GM18507 (cell line): ENCODE results near the gene ERCC4.
A peak's percentile ranks its signal among the peaks of the same experiment; 100 is the strongest.

Experiments
- DNase-seq: peaks from one replicate; pipeline ENCODE4 v3.0.0; 2011; ENCODE audit warnings: low read depth; ENCODE audit not compliant: insufficient read length; ENCODE audit errors: extremely low spot score
- FAIRE-seq: peaks from 2 replicates; lab custom pipeline; 2011; peaks lifted over from hg19 to GRCh38; lab: Jason Lieb, UNC

The ERCC4 gene

DNA sequence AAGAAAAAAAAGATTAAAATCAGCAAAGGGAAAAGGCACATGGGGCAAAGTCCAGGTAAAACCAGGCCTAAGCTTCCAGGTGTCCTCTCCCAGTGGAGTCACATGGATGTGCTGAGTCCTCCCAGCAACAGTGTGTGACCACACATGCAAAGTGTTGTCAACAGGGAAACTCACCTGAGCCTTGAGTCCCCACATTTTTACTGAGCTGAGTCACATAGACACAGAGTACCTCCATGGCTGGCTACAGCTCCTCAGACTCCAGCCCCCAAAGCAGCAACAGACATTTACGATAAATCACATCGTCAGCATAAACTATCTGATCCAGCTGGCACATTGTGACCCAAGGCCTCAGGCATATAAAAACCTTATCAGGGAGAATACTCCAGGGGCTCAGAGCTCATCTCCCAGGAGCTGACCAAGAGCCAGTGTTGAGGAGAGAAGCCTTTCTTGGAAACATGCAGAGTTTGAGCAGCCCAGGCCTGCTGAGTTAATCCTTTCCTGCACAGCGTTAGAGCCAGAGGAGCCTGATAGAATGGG is 20.5 kb downstream of the ERCC4 start:
- DNase-seq (no peak), FAIRE-seq (no peak)

DNA sequence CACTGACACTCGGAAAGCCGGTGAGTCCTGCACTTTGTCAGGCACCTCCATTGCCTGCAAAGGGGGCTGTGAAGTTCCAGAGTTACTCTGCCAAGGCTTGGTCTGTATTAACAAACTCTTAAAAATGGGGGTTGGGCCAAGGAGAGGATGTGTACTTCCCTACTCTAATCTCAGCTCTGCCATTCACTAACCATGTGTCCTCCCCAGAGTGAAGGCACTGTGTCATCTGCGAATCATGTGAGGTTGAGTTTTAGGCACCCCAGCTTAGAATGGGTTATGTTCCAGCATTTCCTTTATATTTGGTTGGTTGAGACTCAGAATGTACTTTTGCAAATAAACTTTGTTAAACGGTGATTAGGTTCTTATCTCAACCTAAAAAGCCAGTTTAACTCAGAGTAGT is 24.9 kb downstream of the ERCC4 start:
- no peak for FAIRE-seq
- no peak for DNase-seq

DNA sequence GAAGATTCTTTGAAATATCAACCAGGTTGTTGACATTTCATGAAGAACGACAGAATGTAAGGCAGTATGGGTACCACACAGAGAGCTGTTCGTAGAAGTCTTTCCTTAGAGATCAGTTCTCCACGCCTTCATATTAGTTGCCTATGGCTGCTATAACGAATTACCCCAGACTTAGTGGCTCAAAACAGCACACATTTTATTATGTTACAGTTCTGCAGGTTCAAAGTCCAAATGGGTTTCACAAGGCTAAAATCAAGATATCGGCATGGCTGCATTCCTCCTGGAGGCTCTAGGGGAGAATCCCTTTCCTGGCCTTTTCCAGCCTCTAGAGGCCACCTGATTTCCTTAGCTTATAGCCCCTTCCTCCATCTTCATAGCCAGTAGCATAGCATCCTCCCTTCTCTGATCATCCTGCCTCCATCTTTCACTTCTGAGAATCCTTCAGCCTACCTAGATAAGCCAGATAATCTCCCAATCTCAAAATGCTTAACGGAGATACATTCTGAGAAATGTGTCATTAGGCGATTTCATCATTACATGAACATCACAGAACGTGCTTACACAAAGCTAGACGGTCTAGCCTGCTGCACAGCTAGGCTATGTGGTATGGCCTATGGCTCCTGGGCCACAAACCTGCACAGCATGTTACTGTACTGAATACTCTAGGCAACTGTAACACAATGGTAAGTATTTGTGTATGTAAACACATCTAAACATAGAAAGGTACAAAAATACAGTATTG is 26.0 kb downstream of the ERCC4 start:
- DNase-seq (no peak), FAIRE-seq (no peak)

DNA sequence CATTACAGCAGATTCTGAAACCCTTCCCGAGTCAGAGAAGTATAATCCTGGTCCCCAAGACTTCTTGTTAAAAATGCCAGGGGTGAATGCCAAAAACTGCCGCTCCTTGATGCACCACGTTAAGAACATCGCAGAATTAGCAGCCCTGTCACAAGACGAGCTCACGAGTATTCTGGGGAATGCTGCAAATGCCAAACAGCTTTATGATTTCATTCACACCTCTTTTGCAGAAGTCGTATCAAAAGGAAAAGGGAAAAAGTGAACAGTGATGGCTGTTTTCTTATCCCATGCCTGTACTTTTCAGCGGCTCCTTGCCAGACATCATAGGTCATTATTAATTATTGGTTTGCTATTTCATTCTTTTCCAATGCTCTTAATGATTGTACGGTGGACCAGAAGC is 28.1 kb downstream of the ERCC4 start:
- FAIRE-seq = no peak
- no peak for DNase-seq

DNA sequence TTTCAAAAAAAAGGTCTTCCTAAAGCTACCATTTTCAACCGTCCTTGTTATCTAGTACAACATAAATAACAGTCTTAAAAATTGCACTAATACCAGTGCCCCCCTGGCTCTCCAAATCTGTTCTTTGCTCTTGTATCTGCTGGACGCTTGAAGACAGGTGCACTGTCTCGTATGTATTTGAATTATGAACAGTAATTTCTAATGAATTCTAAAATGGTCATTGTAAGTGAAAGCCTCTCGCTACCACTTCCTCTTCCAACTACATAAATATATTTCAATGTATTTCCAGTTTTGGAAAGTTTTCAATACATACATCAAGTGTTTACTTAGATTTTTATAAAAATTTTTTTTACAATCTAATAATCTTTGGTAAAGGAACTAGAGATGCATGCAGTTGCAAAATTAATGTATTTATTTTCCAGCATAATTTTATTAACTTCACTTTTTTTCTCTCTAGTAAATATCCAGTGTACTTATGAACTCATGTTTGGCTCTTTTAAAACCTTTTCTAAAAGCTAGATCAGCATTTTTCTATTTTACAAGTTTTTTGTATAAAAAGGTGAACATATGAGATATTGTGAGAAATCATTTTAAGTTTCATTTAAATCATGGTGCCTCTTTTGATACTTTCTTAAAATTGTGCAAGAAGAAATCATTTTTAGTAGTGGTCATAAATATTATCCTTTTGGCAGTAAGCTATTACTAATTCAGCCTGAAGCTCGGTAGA is 31.0 kb downstream of the ERCC4 start:
- FAIRE-seq = no peak
- DNase-seq = no peak

DNA sequence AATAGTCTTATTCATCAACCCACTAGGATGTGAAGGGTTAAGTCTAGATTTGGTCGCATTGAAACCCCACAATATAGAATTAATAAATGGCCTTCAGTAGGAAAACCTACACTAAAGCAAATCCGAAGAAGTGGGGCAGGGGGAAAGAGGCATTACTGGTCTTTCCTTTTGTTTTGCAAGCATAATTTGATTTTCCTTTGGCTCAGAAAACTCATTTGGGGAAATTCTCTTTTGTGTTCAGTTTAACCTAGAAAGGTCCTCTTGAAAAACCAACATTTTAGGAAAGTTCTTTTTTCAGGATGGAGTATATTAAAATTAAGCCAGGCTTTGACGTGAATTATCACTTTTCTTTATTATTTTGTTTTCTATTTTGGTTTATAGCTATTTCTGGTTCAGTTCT is 31.7 kb downstream of the ERCC4 start:
- DNase-seq = no peak

DNA sequence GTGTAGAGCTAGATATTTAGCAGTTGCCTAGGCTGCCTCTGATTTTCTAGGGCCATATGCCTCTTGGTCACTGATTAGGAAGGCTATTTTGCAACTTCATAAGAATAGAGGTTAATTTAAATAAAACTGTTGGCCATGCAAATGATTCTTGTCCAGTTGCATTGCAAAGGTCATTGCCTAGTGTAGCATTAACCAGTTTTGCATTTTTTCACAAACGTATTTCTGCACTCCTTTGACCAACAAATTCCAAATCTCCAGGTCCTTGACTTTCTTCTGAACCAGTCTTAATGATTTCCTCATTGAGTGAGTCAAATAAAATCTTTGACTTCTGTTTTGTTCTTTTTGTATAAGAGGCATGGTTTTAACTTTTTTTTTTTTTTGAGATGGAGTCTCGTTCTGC is 33.5 kb downstream of the ERCC4 start:
- FAIRE-seq = no peak
- no peak for DNase-seq

More for the DNA sequence above, 31.7 kb downstream of the ERCC4 start:
- no peak for FAIRE-seq

DNA sequence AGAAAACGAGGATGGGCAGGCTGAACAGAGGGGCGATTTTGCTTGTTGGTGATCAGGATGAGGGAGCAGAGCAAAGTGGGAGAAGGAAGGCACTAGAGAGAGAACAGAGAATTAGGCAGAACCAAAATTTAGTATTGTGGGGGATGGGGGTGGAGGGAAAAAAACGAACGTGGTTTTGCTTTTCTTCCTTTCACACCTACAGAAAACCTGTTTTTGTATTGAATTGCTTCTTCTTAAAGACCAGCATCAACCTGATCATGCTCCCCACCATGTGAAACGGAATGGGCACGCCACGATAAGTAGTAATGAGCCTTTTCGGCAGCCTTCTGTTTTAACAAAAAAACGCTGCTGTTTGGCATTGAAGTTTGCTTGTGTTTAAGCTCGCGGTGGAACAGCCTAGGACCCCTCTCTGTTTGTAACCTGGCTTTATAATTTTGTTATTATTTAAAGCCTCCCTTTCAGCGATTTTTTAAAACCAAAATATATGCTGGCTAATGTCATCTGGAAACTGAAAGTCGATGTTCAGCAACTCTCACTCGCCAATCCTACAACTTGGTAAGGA is 36.8 kb downstream of the ERCC4 start:
- DNase-seq (peak; percentile 3), FAIRE-seq (peak; percentile 73)

DNA sequence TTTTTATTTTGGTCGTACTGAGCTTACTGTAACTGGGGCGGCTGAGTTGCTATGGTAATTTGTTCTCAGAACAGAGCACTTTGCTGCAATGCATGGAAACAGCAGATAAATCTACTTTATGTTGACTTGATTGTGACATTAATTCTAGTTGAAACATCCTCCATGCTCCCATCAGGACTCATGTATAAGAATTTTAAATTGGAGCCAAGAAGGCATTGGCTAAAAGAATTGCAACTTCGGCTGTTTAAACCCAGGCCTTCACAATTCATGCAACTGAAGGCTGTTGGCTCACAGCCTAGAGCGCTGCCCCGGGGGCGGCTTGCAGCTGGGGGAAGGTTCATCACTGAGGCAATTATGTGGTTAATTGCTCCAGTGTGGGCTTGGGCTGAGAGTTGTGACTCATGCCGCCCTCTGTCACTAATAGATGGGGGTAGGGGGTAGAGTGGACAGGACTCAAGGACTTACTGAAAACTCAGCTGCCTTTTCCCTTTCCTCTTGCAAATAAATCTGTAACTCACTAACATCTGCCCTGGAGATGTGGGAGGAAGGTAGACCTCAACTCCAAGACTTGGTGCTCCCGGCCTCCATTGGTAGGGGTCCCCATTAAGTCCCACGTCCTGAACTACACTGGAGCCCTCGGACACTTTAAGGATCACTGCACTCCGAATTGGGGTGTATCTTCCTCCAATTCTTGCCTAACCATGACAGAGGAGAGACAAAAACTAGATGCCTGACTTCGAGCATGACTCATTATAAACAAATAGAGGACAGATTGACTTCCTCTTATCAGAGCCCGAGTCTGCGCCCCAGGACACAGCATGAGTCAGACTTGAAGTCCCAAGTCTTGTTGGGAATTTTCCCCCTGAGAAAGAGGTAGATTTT is 37.5 kb downstream of the ERCC4 start:
- FAIRE-seq (peak; percentile 85), DNase-seq (peak; percentile 30)

DNA sequence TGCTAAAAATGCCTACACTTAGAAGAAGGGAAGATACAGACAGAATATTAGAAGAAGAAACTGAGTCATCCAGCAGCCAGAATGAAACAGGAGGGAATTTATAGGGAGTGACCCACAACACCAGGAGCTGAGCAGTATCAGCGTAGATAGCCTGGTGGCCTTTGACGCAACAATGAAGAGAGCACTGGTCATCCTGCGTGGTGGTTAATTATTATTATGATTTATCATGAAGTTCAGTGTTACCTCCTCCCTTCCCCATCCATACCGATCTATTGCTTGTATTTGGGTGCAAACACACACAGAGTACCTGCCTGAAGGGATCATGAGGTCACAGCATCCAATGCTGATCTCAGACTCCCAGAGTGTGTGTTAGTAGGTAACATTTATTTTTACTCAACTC is 38.5 kb downstream of the ERCC4 start:
- no peak for DNase-seq
- no peak for FAIRE-seq

DNA sequence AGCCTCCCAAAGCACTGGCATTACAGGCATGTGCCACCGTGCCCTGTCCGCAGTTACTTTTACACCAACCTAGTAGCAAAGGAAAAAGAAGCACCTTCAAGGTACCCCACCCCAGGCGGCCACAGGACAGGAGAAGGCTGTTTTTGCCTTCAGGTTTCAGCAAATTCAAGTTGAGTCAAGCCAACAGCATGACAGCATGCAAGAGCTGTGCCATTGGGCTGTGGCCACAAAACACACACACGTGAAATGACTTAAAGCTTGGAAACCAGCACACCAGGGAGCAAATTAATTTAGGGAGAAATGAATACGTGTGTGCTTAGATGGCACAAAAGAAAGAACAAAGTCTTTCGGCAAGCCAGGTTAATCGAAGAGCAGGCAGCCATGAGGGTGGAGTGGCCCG is 39.7 kb downstream of the ERCC4 start:
- DNase-seq = no peak
- FAIRE-seq = no peak

DNA sequence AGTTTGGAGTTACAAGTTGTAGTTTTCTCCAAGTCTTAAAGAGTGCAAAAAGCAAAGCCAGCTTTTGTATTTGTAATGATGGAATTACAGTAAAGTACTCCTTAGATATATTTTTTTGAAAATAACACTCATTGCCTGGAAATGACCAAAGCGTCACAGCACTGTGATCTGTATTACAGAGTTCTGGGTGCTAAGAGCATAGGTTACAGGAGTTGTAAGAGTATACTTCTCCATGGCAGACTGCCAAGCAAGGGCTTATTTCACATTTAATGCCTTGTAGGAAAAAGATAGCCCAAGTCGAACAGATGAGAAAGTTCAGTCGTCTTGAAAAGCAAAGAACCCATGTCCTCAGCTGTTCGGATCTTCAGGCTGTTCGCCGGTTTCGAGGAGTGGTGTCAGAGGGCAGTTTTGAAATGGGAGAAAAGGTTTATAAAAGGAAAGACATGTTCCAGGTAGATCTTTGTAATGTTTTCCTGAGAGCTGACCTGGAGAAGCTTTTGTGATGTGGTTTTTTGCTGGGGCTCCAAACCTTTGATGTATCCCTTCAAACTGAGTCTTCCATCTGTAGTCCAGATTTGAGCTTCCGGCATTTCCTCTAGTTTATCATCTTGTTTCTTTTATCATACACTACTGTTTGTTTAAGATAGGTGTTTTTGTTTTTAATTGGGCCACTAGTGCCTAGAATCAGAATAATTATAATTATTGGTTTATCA is 41.3 kb downstream of the ERCC4 start:
- no peak for FAIRE-seq
- no peak for DNase-seq

DNA sequence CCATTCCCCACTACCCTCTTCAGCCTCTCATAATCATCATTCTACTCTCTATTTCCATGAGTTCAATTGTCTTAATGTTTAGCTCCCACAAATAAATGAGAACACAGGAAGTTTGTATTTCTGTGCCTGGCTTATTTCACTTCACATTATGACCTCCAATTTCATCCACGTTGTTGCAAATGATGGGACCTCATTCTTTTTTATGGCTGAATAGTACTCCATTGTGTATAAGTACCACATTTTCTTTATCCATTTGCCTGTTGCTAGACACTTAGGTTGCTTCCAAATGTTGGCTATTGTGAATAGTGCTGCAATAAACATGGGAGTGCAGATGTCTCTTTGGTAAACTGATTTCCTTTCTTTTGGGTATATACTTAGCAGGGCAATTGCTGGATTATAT is 42.3 kb downstream of the ERCC4 start:
- FAIRE-seq (no peak), DNase-seq (no peak)

DNA sequence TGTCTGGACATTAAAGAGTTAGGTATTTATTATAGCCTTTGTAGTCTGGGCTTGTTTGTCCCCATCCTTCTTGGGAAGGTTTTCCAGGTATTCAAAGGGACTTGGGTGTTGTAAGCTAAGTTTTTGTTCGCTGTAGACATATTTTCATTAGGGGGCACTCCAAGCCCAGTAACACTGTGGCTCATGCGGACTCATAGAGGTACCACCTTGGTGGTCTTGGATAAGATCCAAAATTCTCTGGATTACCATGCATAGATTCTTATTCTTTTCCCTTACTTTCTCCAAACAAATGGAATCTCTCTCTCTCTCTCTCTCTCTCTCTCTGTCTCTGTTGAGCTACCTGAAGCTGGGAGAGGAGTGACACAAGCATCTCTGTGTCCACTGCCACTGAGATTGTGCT is 48.9 kb downstream of the ERCC4 start:
- DNase-seq (no peak), FAIRE-seq (no peak)

DNA sequence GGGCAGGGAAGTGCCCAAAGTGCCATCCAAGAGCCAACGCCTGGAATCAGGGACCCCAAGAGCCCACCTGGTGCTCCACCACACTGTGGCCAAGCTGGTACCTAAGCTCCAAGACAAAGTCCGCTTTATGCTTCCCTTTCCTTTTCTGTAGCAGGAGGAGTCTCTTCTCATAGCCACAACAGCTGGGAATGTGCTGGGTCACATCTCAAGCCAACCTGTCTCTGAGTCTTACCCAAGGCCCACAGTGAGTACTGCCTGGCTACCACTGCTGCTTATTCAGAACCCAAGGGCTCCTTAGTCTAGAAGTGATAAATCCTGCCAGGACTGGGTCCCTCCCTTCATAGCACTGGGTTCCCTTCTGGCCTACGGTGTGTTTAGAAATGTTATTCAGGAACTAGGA is 49.8 kb downstream of the ERCC4 start:
- no peak for DNase-seq

DNA sequence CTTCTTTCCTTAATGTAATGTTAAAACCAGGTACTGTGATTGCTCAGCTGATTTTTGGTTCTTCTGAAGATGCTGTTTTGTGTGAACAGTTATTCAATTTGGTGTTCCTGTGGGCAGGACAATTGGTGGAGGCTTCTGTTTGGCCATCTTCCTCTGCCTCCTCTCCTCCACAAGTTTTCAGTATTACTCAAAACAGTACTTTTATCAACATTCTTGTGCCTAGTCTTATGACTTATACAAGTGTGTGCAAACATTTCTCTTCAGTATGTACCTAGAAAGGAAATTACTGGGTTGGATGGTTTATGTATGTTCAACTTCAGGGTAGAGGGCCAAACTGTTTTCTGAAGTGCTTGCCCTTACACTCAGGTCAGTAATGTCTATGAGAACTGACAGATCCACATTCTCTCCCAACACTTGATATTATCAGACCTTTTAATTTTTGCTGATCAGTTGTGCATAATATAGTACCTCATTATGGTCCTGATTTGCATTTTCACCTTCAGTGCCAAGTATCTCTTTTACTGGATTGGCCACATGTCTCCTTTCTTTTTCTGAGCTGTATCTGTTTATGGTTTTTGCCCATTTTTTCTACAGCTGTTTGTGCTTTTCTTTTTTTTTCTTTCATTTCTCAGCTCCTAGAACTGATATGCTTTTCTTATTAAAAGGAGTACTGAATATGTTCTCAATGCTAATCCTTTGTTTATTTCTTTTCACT is 50.9 kb downstream of the ERCC4 start:
- DNase-seq (no peak), FAIRE-seq (peak; percentile 62)

More for the DNA sequence above, 49.8 kb downstream of the ERCC4 start:
- FAIRE-seq = no peak

DNA sequence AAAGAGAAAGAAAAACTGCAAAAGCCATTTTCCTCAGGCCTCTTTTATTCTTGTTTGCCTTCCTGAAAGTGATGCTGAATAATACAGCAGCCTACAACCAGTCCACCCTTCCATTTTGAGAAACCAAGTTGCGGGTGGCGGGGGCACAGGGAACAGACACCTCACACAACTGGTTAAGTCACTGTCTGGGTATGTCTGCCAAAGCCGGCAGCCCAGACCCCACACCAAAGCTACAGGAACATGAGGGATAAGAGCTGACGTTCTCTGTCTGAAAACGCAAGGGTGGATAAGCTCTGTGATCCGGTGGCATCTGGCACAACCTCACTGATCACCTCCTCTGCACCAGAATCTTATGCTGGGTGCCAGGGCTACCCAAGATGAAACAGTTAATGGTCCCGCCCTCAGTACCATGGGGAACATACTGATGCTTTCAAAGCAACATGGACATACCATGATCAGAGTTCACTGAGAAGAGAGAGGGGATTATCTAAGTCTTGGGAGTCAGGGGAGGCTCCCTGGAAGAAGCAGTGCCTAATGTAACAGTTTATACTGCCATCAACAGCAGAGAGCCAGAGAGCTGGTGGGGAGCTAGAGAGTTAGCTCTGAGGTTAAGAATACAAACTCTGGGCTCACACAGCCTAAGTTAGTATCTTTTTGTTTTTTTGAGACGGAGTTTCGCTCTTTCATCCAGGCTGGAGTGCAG is 53.5 kb downstream of the ERCC4 start:
- DNase-seq = no peak
- no peak for FAIRE-seq

DNA sequence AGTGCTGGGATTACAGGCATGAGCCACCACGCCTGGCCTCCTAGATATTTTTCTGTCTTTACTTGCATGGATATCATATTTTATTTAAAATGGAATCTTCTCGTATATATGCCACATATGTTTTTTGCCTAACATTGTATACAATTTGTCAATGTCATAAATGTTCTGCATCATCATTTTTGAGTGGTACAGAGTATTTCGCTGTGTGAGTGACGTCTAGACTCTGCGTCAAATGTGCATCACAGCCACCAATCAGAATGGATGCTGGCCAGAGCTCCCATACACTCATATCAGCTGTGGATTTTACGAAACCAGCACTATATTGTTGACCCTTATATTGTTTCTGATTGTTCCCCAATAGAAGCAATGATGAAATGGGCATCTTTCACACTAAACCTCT is 57.2 kb downstream of the ERCC4 start:
- FAIRE-seq (no peak), DNase-seq (no peak)
